HG03066 (cell line): ENCODE measurements around the gene NAPSA.
"Not testable (repeated sequence)": the region's sequence is repeated elsewhere in the genome, so short reads cannot be mapped to it uniquely, and the experiment has no call there.

Experiments used
- ATAC-seq: cut with Tn5 transposase; IDR thresholded peaks from one replicate; pipeline ENCODE4 v1.9.1; 2021; ENCODE audit warnings: low read depth; ENCODE audit not compliant: unreplicated experiment

Gene NAPSA

DNA sequence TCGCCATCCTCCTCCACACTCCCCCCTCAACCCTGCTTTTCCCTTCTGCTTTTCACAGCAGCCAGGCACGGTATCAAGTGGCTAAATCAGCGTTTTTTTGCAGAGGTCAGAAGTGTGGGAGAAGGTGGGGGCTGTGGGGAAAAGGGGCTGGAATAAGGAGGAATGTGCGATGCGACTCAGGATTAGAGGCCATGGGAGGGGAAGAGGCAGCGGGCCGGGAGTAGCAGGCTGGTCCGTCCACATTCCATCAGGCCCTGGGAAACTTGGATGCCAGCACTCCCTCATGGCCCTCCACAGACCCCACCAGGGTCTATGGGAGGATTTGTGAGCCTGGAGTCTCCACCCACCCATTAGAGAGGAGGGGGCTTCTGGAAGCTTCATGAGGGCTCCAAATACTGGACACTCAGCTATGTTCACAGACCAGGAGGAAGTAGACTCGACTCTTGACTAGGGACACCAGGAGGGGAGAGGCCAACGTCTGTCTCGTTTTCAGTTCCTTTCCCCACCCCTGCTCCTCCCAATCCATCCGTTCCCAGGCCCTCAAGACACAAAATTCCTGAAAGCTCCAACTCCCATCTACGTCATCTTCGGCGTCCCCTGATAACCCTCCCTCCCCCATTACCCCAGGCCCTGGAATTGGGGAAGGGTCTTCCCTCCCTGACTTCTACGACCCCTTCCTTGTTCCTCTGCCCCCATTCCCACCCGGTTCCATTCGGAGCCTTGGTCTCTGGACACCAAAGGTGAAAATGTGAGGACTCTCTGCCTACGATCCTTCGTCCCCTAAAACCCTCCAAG is 33.0 kb downstream of the NAPSA start:
- ATAC-seq: no peak

DNA sequence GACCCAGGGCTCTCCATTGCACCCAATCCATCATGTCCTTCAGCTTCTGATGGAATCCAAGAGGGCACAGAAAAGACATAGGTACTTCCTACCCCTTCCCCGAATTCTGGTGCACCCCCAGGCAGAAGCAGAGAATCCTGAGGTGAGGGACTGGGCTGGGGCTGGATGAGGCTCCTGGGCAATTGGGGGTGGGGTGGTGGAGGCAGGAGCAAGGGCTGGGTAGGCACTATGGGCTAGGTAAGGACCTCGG is 33.5 kb downstream of the NAPSA start:
- ATAC-seq: no peak

DNA sequence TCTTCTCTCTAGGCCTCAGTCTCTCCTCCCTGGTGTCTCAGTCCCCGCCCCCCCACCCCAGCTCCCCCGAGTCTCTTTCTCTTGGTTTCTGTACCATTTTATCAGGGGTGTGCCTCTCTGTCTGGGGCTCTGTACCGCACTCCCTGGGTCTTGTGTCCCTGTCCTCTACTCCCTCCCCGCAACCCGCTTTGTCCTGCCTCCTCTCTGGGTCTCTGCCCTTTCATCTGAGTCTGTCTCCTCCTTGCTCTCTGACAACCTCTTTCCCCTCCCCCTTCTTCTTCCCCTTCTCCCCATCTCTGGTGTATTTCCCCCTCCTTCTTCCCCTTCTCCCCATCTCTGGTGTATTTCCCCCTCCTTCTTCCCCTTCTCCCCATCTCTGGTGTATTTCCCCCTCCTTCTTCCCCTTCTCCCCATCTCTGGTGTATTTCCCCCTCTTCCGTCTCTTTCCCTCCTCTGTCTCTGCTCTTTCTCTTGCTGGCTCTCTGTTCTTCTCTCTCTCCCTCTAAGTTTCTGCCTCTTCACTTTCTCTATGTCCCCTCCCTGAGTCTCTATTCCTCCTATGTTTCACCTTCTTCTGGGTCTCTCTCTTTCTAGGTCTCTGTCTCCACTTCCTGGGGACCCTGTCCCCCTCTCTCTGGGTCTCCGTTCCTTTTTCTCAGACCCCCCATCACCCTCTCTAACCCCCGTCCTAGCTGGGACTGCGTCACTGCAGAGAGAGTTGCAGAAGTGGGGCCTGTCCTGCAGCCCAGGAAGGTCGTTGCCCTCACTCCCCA is 34.0 kb downstream of the NAPSA start:
- ATAC-seq: no peak

DNA sequence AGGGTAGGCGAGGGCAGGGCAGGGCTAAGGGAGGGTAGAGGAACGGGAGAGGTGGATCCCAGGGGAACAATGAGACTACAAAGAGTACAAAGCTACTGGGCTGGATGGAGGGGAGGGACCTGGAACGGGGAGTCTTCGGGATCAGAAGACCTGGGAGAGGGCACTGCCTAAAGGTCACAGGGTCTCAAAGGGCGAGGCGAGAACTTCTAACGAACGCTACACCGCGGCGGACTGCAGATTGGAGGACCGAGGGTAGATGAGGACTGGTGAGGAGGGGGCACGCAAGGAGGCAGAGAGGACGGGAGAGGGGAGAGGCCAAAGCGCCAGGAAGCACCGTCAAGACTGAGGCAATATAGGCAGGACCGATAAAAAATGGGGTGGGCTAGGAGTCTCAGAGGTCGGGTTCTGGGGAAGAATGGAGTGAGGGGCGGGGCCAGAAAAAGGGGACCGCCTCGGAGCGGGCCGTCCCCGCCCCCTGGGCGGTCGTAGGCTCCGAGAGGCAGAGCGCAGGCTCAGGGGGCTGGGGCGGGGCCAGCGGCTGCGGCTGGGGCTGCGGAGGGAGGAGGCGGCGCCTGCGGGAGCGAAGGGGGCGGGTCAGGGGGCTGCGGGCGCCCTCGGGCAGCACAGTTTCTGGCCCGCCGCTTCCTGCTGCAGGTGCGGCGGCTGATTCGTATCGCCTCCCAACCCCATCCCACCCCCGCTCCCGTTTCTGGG is 34.9 kb downstream of the NAPSA start:
- no peak for ATAC-seq

DNA sequence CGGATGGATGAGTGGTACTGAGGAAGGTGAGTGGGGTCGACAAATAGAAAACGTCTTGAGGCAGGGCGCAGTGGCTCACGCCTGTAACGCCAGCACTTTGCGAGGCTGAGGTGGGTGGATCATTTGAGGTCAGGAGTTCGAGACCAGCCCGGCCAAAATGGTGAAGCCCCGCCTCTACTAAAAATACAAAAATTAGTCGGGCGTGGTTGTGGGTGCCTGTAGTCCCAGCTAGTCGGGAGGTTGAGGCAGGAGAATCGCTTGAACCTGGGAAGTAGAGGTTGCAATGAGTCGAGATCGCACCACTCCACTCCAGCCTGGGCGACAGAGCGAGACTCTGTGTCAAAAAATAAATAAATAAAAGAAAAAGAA is 35.5 kb downstream of the NAPSA start:
- not testable (repeated sequence) for ATAC-seq

DNA sequence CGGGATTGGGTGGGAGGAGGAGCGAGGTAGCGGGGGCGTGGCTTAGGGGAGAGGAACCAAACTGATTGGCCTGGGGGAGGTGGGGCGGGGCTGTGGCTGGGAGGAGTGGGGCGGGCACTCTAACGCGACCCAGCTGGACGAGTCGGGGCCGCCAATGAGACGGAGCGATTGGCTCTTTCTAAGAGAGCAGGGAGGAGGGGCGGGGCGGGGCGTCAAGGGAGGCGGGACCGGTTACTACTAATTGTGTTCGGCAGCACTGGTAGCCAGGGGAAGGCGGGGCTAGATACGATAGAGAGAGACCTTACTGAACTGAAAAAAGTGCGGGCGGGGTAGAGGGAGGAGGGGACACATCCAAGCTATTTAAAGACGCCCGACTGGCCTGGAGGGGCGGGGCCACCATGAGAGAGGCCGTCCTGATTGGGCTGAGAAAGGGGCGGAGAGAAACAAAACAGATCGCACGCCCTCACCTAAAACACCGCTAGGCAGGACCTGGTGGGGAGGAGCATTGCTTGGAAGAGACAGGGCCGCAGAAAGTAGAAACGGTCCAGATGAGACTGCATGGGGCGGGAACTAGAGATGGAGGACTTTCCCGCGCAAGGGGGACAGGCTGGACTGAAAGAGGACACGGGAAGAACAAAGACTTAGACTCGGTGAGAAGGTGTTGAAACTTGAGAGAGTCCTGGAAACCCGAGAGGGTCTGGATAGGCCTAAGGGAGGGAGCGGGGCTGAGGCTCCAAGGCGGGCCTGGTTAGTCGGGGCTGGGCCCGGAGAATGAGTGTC is 36.1 kb downstream of the NAPSA start, which contains the start of gene KCNC3:
Gene KCNC3 (minus strand): TSS at position 232 of the 780 bp plus-strand sequence. CDS start 295 bp downstream, outside the sequence.
- peak; percentile 40 for ATAC-seq

DNA sequence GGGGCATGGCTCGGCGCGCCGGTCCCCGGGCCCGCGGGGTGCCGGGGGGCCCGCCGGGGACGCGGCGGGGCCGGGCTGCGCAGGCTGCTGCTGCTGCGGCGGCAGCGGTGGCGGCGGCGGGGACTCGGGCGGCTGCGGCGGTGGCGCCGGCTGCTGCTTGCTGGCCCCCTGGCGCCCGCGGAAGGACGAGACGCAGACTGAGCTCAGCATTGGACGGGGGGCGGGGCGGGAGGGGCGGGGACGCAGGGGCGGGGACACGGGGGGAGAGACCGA is 36.6 kb downstream of the NAPSA start:
- ATAC-seq: no peak

DNA sequence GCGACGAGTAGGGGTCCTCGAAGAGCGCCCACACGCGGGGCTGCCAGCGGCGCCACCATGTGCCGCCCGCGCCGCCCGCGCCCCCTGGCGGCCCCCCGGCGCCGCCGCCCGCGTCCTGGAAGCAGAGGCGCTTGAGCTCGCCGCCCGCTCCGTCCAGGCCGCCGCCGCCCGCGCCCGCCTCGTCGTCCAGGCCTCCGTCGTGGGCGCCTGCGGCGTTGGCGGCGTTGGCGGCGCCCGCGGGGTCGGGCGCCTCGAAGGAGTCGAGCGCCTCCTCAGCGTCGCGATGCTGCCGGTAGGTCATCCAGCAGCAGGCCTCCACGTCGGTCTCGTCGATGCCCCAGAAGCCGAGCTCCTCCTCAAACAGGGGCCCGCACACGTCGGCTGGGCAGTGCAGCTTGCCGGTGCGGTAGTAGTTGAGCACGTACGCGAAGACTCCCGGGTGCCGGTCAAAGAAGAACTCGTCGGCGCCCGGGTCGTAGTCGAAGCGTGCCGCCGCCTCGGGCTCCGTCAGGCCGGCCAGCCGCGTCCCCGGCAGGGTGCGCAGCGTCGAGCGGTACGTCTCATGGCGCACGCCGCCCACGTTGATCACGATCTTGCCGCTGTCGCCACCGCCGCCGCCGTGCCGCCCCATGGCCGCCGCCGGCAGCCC is 37.1 kb downstream of the NAPSA start:
- no peak for ATAC-seq

DNA sequence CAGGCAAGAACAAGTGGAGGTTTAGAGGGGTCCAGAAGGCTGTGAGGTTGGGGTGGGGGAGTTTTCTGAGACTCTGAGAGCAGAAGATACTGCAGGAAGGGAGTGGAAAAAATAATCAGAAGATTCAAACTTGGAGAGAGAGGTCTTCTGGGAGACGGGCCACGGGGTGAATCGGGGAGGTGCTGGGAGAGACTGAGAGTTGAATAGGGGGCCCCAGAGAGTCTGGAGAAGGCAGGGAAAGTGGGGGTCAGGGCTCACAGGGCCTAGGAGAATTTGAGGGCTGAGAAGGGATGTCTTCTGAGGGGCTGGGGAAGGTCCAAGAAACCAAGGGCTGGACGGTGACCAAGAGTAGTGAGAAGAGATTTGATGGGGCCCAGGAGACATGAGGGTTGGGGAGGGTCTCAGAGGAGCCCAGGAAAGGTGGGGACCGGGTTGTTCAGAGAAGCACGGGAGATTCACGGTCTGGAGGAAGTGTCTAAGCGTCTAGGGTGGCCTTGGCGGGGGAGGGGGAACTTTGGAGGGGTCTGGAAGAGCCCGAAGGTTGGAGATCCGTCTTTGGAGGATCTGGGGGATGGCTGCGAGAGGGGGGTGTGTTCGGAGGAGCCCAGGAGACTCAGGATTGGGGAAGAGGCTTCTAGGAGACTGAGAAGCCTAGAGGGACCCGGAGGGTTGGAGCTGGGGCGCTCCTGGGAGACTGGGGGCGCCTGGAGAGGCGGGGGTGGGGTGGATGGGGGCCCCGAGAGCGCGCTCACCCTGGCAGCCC is 37.8 kb downstream of the NAPSA start:
- ATAC-seq: no peak

DNA sequence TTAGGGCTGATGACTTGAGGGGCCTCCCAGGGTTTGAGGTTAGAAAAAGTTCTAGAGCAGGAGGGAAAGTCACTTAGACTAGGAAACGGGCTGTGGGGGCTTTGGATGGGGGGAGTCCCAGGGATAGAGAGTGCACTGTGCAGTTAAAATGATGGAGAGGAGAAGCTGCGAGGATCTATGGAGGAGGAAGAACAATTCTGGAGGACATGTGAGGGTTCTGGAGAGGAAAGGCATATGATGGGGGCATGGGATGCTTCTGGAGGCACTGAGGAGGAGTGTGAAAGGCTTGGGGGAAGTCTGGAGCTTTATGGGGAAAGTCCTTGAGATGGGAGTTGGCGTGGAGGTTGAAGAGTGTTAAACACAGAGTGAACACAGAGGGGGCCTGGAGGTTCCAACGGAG is 38.4 kb downstream of the NAPSA start:
- ATAC-seq: no peak

DNA sequence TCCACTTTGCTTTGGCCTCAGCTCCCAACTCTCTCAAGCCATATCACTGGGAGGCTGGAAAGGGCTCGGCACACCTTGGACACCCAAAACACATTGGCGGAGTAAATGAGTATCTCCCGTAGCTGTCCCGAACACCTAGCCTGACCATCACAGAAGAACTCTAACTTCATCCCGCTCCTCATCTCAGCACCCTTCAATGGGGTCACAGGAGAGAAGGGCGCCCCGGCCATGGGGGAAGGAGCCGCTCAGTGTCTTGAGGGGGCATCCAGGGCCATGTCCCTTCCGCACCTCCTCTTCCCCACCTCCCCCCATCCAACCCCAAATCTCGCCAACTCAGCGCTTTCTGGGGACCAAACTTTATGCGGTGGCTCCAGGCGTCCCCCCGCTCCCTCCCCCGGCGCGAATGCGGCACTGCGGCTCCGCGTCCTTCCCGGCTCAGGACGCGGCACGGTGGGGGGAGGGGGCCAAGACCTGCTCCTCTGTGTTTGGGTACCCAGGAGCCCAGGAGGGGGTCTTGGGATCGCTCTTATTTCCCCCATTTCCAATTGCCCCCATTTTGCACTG is 39.3 kb downstream of the NAPSA start:
- no peak for ATAC-seq

DNA sequence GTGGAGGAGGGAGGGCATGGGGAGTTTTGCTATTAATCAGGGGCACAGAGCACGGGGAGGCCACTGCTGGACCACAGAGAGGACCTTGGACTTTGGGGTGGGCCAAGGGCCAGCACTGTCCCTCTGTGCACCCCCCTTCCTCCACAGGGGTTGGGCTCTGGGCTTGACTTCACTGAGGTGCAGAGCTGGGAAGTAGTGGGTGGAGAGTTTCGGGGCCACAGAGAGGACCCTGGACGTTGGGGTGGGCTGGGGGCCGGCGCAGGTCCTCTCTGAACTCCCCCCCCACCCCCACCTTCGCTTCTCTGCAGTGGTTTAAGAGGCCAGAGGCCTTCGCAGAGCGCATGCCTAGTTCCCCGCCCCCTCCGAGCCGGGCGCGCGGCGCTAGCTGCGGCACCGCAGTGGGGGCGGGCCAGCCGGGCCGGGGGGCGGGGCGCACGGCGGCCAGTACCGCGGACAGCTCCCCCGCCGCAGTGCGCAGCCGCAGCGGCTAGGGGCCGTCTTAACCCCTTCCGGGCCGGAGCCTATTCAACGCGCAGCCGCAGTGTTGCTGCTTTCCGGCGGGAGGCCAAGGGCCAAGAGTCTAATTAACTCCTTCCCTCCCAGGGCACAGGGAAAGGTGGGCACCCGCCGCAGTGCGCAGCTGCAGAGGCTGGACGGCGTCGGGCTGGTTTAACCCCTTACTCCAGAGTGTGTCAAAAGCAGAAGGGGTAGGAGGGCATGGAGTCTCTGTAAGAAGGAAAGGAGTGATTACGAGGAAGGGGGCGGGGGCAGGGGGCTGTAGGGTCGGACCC is 39.9 kb downstream of the NAPSA start:
- no peak for ATAC-seq

DNA sequence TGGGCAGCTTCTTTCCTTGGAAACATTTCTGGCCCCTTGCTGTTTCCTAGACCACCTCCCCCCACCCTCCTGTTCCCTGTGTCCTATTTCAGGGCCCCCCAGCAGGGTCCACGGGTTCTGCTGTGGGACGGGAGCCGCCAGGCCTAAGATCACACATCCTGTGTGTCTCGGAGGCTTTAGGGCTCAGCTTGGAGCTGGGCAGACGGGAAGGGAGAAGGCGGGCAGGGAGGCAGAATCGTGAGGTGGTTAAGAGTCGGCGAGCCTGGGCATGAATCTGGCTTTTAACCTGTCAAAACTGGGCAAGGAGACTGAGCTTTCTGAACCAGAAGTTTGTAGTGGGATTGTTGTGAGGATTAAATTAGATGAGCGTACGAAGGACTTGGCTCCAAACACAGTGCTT is 41.1 kb downstream of the NAPSA start:
- no peak for ATAC-seq

DNA sequence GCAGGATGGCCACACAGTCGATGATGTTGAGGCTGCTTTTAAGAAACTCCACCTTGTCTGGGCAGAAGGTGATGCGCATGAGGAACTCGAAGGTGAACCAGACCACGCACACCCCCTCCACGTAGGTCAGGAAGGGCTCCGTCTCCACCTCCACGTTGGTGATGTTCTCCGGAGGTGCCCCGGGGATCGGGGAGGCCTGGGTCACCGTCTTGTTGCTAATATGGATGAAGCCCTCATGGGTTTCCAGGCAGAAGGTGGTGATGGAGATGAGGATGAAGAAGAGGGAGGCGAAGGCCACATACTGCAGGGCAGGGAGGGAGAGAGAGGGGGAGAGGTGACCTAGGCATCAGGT is 41.7 kb downstream of the NAPSA start:
- no peak for ATAC-seq

DNA sequence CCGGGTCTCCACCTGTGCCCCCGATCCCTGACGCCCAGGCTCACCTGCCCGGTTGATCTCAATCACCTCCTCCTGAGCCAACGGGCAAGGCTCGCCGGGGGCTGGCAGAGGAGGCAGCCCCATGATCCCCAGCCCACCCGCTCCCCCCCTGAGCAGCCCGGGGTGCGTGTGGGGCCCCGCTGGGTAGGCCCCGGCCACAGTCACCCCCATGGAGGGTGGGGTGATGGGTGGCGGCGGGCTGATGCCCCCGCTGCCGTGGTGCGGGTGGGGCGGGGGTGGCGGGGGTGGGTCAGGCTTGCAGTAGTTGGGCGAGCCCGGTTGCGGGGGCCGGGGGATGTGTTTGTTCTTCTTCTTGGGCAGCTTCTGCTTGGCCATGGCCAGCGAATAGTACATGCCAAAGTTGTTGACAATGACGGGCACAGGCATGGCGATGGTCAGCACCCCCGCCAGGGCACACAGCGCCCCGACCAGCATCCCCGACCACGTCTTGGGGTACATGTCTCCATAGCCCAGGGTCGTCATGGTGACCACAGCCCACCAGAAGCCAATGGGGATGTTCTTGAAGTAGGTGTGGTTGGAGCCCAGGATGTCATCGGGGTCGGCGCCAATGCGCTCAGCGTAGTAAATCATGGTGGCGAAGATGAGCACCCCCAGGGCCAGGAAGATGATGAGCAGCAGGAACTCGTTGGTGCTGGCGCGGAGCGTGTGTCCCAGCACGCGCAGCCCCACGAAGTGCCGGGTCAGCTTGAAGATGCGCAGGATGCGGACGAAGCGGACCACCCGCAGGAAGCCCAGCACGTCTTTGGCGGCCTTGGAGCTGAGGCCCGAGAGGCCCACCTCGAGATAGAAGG is 42.3 kb downstream of the NAPSA start:
- no peak for ATAC-seq

DNA sequence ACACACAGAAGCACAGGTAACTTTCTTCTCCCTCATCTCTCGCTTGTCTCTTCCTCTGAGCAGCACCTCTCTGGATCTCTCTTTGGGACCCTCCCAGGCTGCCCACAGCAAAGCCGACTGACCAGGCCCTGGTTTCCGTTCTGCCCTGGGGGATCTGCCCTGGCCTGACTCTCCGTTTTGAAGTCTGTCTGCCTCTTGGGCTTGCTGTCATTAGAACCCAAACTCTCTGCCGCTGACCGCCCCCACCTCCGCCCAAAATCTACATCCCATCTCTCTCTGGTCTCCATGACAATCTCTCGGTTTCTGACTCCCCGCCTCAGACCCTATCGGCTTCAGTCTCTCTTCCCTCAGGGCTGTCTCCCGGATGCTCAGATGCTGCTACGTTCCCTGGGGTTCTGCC is 43.2 kb downstream of the NAPSA start:
- ATAC-seq: no peak

DNA sequence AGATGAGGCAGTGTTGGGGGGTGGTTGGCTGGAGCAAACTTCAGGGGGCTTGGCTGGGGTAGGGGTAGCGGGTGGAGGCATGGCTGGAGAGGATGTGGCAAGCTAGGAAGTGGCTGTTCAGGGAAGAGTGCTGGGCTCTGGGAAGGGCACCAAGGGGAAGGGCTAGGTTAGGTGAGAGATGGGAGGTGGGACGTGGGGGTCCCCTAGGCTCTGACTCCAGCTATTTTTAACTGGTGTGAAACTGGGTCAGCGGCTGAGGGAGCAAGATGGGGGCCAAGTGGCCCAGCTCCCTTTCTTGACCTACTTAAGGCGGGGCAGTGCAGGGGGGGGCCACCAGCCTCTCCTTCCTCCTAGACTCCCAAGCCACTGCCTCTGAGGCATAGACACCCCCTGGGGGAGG is 43.6 kb downstream of the NAPSA start:
- ATAC-seq: no peak

DNA sequence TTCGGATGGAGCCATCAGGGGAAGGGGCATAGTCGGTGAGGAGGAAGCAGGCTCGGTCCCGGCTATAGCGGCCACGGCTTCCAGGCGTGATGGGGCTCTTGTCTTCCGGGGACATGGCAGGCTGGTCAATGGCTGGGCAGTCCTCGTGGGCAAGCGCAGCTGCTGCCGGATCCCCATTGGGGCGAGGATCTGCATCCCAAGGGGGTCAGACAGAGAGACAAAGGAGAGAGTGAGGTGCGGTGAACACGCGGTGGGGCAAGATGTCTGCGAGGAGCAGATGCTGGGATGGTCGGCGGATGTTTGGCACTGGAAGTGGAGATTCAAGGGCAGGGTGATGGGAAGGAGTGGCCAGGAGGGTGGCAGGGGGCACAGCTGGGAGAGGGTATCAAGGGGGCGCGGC is 44.8 kb downstream of the NAPSA start:
- ATAC-seq: no peak
